ENCODE measurements around the gene MFAP2. TPM values are rescaled to one million over a fixed set of nuclear protein-coding genes. Genes with fewer than 3 reads are reported as not detected.

MFAP2 gene
- polyA plus RNA-seq (ENCODE audit: insufficient read length): 180 TPM
- long read RNA-seq, donor 1, transcript MFAP2-202 (9 exons, 1,260 nt): major isoform, 58 of 241 reads
- long read RNA-seq, donor 1, transcript MFAP2-201 (8 exons, 970 nt): minor isoform, 7 of 241 reads
- long read RNA-seq, donor 1, partial matches to known transcripts: 153 of 241 reads
- long read RNA-seq, donor 1, other reads (novel, unspliced or antisense): 23 of 241 reads
- long read RNA-seq, donor 2, transcript MFAP2-202 (9 exons, 1,260 nt): major isoform, 45 of 142 reads
- long read RNA-seq, donor 2, partial matches to known transcripts: 59 of 142 reads
- long read RNA-seq, donor 2, other reads (novel, unspliced or antisense): 37 of 142 reads
- long read RNA-seq, donor 3, transcript MFAP2-202 (9 exons, 1,260 nt): major isoform, 44 of 122 reads
- long read RNA-seq, donor 3, partial matches to known transcripts: 48 of 122 reads
- long read RNA-seq, donor 3, other reads (novel, unspliced or antisense): 28 of 122 reads
- long read RNA-seq, donor 4, transcript MFAP2-202 (9 exons, 1,260 nt): major isoform, 5 of 31 reads
- long read RNA-seq, donor 4, partial matches to known transcripts: 26 of 31 reads
- long read RNA-seq, donor 4, other reads (novel, unspliced or antisense): 0 of 31 reads
- long read RNA-seq, donor 5, transcript MFAP2-202 (9 exons, 1,260 nt): major isoform, 95 of 195 reads
- long read RNA-seq, donor 5, partial matches to known transcripts: 55 of 195 reads
- long read RNA-seq, donor 5, other reads (novel, unspliced or antisense): 42 of 195 reads
- long read RNA-seq, donor 6, transcript MFAP2-202 (9 exons, 1,260 nt): major isoform, 67 of 249 reads
- long read RNA-seq, donor 6, partial matches to known transcripts: 132 of 249 reads
- long read RNA-seq, donor 6, other reads (novel, unspliced or antisense): 48 of 249 reads
- long read RNA-seq, donor 7, transcript MFAP2-202 (9 exons, 1,260 nt): major isoform, 64 of 198 reads
- long read RNA-seq, donor 7, partial matches to known transcripts: 88 of 198 reads
- long read RNA-seq, donor 7, other reads (novel, unspliced or antisense): 45 of 198 reads
- long read RNA-seq, donor 8, transcript MFAP2-202 (9 exons, 1,260 nt): major isoform, 26 of 51 reads
- long read RNA-seq, donor 8, partial matches to known transcripts: 25 of 51 reads
- long read RNA-seq, donor 8, other reads (novel, unspliced or antisense): 0 of 51 reads

GRCh38 chr1:16980473-16981268 is at the start of gene MFAP2:
Gene MFAP2 (minus strand): TSS chr1:16980620. CDS start chr1:16978273, 2,347 bp downstream.
- DNase-seq: no peak

GRCh38 chr1:17030206-17030605 is 49.8 kb upstream of the MFAP2 start:
- no peak for DNase-seq

- no peak for DNase-seq
Observed at GRCh38 chr1:17028662-17029188, 48.3 kb upstream of the MFAP2 start.

- no peak for DNase-seq
Observed at GRCh38 chr1:17027900-17028299, 47.5 kb upstream of the MFAP2 start.

- DNase-seq: no peak
Observed at GRCh38 chr1:17027403-17027802, 47.0 kb upstream of the MFAP2 start.

- no peak for DNase-seq
Observed at GRCh38 chr1:17024721-17025120, 44.3 kb upstream of the MFAP2 start.

GRCh38 chr1:17023573-17023972 is 43.2 kb upstream of the MFAP2 start:
- no peak for DNase-seq

- DNase-seq: no peak
Observed at GRCh38 chr1:17023102-17023501, 42.7 kb upstream of the MFAP2 start.

- no peak for DNase-seq
Observed at GRCh38 chr1:17021896-17022295, 41.5 kb upstream of the MFAP2 start.

- DNase-seq: no peak
Observed at GRCh38 chr1:17020502-17020901, 40.1 kb upstream of the MFAP2 start.

- no peak for DNase-seq
Observed at GRCh38 chr1:17018849-17019248, 38.4 kb upstream of the MFAP2 start.

- DNase-seq: no peak
Observed at GRCh38 chr1:17017435-17017834, 37.0 kb upstream of the MFAP2 start.

GRCh38 chr1:17016317-17016661 is 35.9 kb upstream of the MFAP2 start:
- DNase-seq: no peak

GRCh38 chr1:17014671-17015567 is 34.5 kb upstream of the MFAP2 start:
- DNase-seq: no peak

- no peak for DNase-seq
Observed at GRCh38 chr1:17013491-17014320, 33.3 kb upstream of the MFAP2 start.

- no peak for DNase-seq
Observed at GRCh38 chr1:17012775-17013490, 32.5 kb upstream of the MFAP2 start.

- DNase-seq: peak; percentile 67
Observed at GRCh38 chr1:17011439-17012307, 31.3 kb upstream of the MFAP2 start, which contains the start of gene ATP13A2. Gene ATP13A2 (minus strand): TSS chr1:17011928. CDS start chr1:17011738, 190 bp downstream.

GRCh38 chr1:17011092-17011438 is 30.6 kb upstream of the MFAP2 start:
- no peak for DNase-seq

Data from left kidney (tissue), 8 donors.